Raji (cell line): ENCODE results near the gene RERE.

ENCODE experiments used
- POLR2A ChIP-seq: IDR thresholded peaks from 2 replicates; pipeline ENCODE4 v1.6.1; 2011; ENCODE audit warnings: low read depth, low read length, control low read depth; ENCODE audit not compliant: insufficient read depth

The RERE gene

GRCh38 chr1:8752411-8752810 lies 65.0 kb downstream of the RERE start:
- no peak for TF ChIP-seq POLR2A

GRCh38 chr1:8751984-8752383 lies 65.5 kb downstream of the RERE start:
- no peak for TF ChIP-seq POLR2A

DNA sequence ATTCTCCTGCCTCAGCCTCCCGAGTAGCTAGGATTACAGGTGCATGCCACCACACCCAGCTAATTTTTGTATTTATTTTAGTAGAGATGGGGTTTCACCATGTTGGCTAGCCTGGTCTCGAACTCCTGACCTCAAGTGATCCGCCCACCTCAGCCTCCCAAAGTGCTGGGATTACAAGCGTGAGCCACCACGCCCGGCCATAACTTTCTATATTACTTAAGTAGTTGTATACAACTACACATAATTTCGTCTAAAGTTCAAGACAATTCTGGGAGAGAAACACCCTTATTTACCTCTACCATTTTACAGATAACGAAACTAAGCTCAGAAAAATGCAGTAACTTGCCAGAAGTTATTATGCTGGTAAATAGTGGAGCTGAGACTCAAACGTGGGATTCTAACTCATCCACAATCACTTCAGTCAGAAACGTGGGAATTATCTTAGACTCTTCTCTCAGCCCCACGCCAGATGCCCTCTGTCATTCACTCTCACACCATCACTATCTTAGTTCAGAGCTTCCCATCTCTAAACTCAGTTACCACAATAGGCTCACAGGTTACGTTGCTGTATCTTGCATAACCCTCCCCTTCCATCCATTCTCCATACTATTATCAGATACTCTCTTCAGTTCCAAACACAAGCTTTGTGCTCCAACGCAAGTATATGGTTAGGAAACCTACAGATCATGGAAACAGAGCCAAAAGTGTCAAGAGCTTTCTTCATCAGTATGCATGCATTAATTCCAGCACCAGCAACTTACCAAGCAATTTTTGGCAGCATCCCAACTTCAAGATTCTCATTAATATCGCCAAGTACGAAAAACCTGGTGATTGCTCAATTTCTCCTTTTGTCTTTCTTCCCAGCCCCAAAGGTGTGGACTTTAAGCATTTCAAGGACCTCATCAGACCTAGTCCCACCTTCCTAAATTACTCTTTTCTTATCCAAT lies 69.3 kb downstream of the RERE start:
- no peak for TF ChIP-seq POLR2A

DNA sequence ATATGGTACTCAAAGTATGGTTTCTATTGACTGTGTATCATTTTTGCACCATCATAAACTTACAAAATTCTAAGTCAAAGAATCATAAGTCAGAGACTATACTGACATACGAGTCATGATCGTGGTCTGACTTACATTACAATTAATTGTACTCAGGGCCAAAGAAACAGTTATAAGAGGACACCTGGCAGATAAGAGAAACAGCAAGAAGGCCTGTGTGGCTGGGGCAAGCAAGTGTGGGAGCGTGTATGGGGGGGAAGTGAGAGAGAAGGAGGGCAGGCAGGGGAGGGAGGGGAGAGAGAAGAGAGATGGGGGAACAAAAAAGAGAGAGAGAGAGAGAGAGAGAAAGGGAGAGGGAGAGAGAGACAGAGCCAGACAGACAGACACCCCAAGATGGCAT lies 70.9 kb downstream of the RERE start:
- no peak for TF ChIP-seq POLR2A

- no peak for TF ChIP-seq POLR2A
Measured at GRCh38 chr1:8745749-8746390, 71.6 kb downstream of the RERE start.

DNA sequence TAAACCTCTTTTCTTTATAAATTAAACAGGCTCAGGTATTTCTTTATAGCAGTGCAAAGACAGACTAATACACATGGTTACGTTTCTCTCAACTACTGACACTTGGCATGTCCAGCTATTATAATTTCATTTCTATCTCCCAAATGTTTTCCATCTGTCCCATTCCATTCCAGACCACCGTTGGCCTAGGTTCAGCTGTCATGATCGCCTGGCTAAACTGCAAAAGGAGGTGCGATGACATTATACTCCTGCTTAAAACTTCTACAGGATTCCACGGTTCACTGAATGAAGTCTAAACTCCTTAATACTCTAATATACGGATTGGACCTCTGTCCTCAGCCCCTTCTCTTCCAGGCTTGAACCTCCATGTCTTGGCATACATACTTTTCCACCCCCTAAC lies 72.1 kb downstream of the RERE start:
- no peak for TF ChIP-seq POLR2A

GRCh38 chr1:8742022-8742924 lies 75.2 kb downstream of the RERE start:
- TF ChIP-seq POLR2A: no peak

DNA sequence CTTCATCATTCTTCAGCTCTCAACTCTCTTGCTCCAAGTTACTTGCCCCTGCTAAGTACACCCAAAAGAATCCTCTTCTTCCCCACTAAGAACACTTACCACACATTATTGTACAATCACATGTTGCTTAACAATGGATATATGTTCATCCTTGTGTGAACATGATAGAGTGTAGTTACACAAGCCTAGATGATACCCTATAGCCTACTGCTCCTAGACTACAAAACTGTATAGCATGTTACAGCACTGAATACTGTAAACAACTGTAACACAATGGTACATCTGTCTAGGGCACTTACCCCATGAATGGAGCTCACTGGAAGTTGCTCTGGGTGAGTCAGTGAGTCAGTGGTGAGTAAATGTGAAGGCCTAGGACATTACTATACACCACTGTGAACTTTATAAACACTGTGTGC lies 77.4 kb downstream of the RERE start:
- TF ChIP-seq POLR2A: no peak

- no peak for TF ChIP-seq POLR2A
Measured at GRCh38 chr1:8739377-8739776, 78.1 kb downstream of the RERE start.

DNA sequence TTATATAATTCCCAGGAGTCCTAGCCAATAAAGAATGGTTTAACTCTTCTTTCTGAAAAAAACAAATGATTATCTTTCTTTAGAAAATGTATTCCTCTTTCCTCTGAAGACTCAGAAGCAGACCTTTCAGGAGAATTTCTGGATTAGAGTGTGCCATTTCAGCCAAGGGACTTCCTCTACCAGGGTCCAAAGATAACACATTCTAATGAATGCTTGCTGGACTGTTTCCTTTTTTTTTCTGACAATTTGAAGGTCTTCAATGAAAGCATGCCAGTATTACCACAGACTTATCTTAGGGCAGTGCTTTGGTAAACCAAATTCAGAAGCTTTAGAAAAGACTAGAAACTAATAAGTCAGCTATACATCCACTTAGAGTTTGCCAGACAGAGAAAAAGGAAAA lies 80.5 kb downstream of the RERE start:
- no peak for TF ChIP-seq POLR2A

DNA sequence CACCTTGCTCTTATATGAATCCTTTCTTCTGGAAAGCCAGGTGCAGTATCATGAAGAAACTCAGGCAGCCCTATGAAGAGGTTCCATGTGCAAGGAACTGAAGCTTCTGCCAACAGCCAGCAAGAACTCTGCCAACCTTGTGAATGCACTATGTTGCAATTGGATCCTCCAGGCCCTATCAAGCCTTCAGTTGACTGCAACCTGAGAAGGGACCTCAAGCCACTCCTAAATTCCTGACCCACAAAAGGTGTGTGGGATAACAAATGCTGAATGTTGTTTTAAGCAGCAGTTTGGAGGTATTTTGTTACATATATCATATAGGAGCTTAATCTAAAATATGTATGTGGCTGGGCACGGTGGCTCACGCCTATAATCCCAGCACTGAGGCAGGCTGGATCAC lies 84.0 kb downstream of the RERE start:
- no peak for TF ChIP-seq POLR2A

DNA sequence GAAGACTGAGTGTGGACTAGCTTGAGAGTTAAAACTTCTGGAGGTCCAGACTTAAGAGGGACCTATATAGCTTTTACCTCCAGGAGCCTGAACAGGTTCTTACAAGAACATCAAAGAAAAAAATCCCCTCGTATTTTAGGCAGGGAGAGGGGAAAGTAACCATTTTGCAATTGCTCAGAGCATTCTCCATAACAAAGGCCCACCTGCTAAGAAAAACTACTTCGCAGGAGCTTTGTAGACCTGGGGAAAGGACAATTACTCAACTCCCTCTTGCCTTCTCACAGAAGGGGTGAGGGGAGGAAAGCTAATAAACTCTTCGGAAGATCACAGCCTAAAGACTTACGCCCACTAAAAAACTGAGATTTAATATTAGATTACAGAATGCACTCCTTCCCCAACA lies 86.3 kb downstream of the RERE start:
- no peak for TF ChIP-seq POLR2A

- TF ChIP-seq POLR2A: no peak
Measured at GRCh38 chr1:8728464-8728863, 89.0 kb downstream of the RERE start.

DNA sequence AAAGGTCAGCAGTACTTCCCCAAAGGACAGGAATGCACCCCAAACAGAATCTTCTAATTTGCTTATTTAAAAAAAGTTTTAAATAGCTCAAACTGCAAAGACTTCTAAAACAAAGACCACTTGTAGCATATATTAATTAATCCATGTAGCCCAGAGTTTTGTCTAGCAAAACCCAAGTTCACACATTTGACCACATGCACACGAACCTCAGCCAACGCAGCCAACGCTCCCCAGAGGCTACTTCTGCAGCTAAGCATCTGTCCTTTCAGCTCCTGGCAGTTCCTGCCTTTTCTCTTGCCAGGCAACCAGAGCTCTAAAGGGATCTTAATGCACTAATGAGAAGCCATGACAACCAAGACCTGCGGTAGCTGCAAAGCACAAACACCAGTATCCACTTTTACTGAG lies 89.6 kb downstream of the RERE start:
- no peak for TF ChIP-seq POLR2A

DNA sequence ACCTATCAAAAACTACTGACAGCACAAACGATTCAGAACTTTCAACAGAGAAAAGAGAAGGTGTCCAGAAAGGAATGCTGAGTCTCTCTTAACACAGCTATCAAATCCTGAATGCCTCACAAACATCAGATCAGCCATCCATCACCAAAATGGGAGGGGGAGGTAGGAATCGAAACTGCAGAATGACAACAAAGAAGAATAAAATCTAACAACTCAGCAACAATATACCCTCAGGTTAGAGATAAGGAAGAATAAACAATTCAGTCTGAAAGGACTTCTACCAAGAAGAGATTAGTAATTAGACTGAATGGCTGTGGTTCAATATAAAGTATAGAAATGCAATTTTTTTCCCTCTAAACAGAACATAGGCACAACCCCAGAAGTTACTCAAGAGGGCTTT lies 94.4 kb downstream of the RERE start:
- no peak for TF ChIP-seq POLR2A
